Lower leg skin (tissue), 4 donors: ENCODE data around the gene CAPN8. TPM values are rescaled to one million over a fixed set of nuclear protein-coding genes. Genes with fewer than 3 reads are reported as not detected.

Experiments used
- DNase-seq, 2 donors: peaks; one replicate each; pipeline ENCODE4 v3.0.0-alpha.2; 2019; ENCODE audit warnings: low spot score in 2 of 2
- H3K4me3 ChIP-seq: fragments of 200-600 bp; sonication (generic); 2 replicates; pipeline ENCODE4 v1.5.1; 2017; ENCODE audit warnings: mild to moderate bottlenecking, low read depth; ENCODE audit not compliant: poor library complexity, severe bottlenecking
- CTCF ChIP-seq, 3 donors: fragments of 450-650 bp; IDR thresholded peaks; one replicate each; pipeline ENCODE4 v1.5.1; 2016; ENCODE audit warnings: antibody characterized with exemption in 3 of 3, mild to moderate bottlenecking in 3 of 3, moderate library complexity in 2 of 3
- POLR2A ChIP-seq, 2 donors: fragments of 450-650 bp; IDR thresholded peaks; one replicate each; pipeline ENCODE4 v1.6.1; 2016 to 2017; ENCODE audit warnings: antibody characterized with exemption in 2 of 2, mild to moderate bottlenecking in 1 of 2, moderate library complexity in 1 of 2
- WGBS, 2 donors: methylation state at CpG; one replicate each; pipeline ENCODE4 v1.1.5; 2018; 5-methylcytosine and 5-hydroxymethylcytosine counted together
- intact Hi-C: fragments of 100-400 bp; cut with DNase I; formaldehyde crosslinking; loops from one replicate; pipeline ENCODE4 v1.15.0; 2023; ENCODE audit warnings: low total_unique reads
- total RNA-seq, 4 donors: library from RNA; depleted of rRNA; stranded (reverse); fragments of >200 nt; gene quantifications; one replicate each; pipeline ENCODE4 v1.1.0, GENCODE V29; 2016

Gene CAPN8
- total RNA-seq, 4 donors from 2014 or later: 0.27 to 2.4 (median 0.34) TPM

- no peak for DNase-seq
- WGBS, 2 donors: 85 to 87% methylated on average over 17 of the region's 17 CpGs
- H3K4me3 ChIP-seq: no peak overlapping the region
- intact Hi-C loops: no loop called here
- TF ChIP-seq POLR2A (IDR thresholded peaks at IDR 0.05) (no peak), CTCF (IDR thresholded peaks at IDR 0.05) (no peak)
Observed at GRCh38 chr1:223622132-223622842, 43.2 kb downstream of the CAPN8 start.

DNA sequence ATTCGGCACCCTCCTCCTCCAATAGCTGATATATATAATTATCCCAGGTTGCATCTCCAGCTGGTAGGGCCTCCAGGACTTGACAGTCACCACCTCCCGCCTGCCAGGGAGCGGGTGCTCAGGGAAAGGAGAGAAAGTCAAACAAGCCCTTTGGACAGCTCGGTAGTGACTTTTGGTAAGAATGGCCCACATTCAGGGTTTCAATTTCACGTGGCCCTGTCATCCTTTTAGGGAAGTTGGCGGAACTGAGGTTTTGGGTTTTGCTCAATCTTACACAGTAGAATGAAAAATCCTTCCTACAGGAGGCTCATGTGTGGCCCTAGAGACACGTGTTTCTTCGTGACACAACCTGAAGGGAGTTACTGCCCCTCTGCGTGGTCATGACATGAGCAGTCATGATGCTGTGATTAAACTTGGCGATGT is 44.2 kb downstream of the CAPN8 start:
- intact Hi-C loops: no loop called here
- TF ChIP-seq POLR2A (IDR thresholded peaks at IDR 0.05) (no peak), CTCF (IDR thresholded peaks at IDR 0.05) (no peak)
- H3K4me3 ChIP-seq: no peak overlapping the region
- WGBS, 2 donors: 78 to 90% methylated on average over 10 of the region's 10 CpGs
- DNase-seq: no peak

DNA sequence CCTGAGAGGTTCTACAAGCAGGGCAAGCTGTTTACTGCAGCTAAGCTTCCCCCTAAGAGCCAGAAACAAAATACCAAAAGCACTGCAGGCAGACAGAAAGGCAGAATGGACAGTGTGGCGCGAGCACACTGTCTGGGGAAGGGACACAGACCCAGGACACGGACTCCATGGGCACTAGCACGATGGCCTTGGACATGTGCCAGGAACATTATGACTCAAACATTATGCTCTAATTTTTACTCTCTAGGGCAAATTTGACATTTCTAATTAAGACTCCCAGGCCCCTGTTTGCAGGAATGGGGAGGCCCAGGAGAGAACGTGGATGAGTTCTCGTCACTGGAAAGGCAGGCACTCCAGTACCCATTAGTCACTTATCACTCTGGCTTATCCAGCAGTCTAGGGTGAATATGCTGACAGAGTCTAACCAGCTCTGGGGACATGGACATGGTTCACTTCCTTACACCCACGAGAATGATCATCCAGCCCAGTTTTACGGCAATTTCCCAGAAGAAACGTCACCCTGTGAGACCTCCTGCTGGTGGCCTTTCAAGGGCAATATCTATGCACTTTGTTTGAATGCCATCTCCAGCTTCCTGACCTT is 45.1 kb downstream of the CAPN8 start:
- H3K4me3 ChIP-seq: no peak overlapping the region
- TF ChIP-seq CTCF (IDR thresholded peaks at IDR 0.05) (no peak), POLR2A (IDR thresholded peaks at IDR 0.05) (no peak)
- 63 to 67% methylated on average over 9 of the region's 9 CpGs for WGBS, 2 donors
- no peak for DNase-seq
- intact Hi-C loops: no loop called here

DNA sequence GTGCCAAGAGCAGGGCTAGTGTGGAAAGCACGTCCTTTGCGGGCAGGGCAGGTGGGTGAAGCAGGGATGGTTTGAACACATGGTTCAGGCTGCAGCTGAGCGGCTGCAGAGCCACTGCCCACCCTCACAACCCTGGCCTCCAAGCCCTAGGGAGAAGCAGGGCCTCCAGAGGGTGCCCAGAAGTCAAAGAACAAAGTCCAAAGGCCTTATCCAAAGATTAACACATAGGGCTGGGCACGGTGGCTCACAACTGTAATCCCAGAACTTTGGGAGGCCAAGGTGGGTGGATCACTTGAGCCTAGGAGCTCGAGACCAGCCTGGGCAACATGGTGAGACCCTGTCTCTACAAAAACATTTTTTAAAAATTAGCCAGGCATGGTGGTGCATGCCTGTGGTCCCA is 46.8 kb downstream of the CAPN8 start:
- no peak for DNase-seq
- intact Hi-C loops: no loop called here
- TF ChIP-seq CTCF (IDR thresholded peaks at IDR 0.05): no peak
- TF ChIP-seq POLR2A (IDR thresholded peaks at IDR 0.05): no peak
- WGBS, 2 donors: 91 to 95% methylated on average over 5 of the region's 5 CpGs
- H3K4me3 ChIP-seq: no peak overlapping the region

GRCh38 chr1:223617323-223618070 is 48.0 kb downstream of the CAPN8 start:
- 59 to 70% methylated on average over 4 of the region's 4 CpGs for WGBS, 2 donors
- no peak for DNase-seq
- TF ChIP-seq POLR2A (IDR thresholded peaks at IDR 0.05) (no peak), CTCF (IDR thresholded peaks at IDR 0.05) (no peak)
- intact Hi-C loops: no loop called here
- H3K4me3 ChIP-seq: no peak overlapping the region
